Mesenchymal stem cell (in vitro differentiated cells and primary cell): ENCODE results near the gene RFTN1.

ENCODE experiments used
- DNase-seq: peaks from one replicate; pipeline ENCODE4 v3.0.0-alpha.2; 2013
- H2AFZ ChIP-seq: one replicate; pipeline ENCODE4 v1.6.1; 2013; ENCODE audit warnings: low read depth, mild to moderate bottlenecking, control low read depth, inconsistent platforms, low read length, moderate library complexity
- H2AK5ac ChIP-seq: 2 replicates; pipeline ENCODE4 v1.6.1; 2013; ENCODE audit warnings: low read length, moderate library complexity, mild to moderate bottlenecking, inconsistent platforms; ENCODE audit not compliant: severe bottlenecking
- H2BK120ac ChIP-seq: one replicate; pipeline ENCODE4 v1.6.1; 2013; ENCODE audit warnings: low read depth, mild to moderate bottlenecking, inconsistent platforms, low read length, moderate library complexity
- H2BK12ac ChIP-seq, 2 experiments: one replicate each; pipeline ENCODE4 v1.6.1; 2013; ENCODE audit warnings: inconsistent platforms in 2 of 2, low read length in 2 of 2, mild to moderate bottlenecking in 2 of 2, moderate library complexity in 2 of 2, control low read depth in 1 of 2
- H2BK15ac ChIP-seq: one replicate; pipeline ENCODE4 v1.6.1; 2013; ENCODE audit warnings: mild to moderate bottlenecking, low read depth, inconsistent platforms; ENCODE audit not compliant: poor library complexity, severe bottlenecking
- H2BK5ac ChIP-seq: 2 replicates; pipeline ENCODE4 v1.6.1; 2013; ENCODE audit warnings: low read depth, mild to moderate bottlenecking, low read length, control low read depth, inconsistent platforms; ENCODE audit not compliant: poor library complexity, severe bottlenecking
- H3K14ac ChIP-seq, 2 experiments: one replicate each; pipeline ENCODE4 v1.6.1; 2013; ENCODE audit warnings: inconsistent platforms in 2 of 2, low read length in 2 of 2, control low read depth in 1 of 2, mild to moderate bottlenecking in 1 of 2, moderate library complexity in 1 of 2
- H3K18ac ChIP-seq, 2 experiments: one replicate each; pipeline ENCODE4 v1.6.1; 2013; ENCODE audit warnings: inconsistent platforms in 2 of 2, low read length in 2 of 2, control low read depth in 1 of 2, low read depth in 1 of 2, mild to moderate bottlenecking in 1 of 2
- H3K23ac ChIP-seq, 2 experiments: one replicate each; pipeline ENCODE4 v1.6.1; 2013; ENCODE audit warnings: inconsistent platforms in 2 of 2, low read length in 2 of 2, mild to moderate bottlenecking in 2 of 2, moderate library complexity in 2 of 2, control low read depth in 1 of 2
- H3K27ac ChIP-seq: 2 replicates; pipeline ENCODE4 v1.5.1; 2013; ENCODE audit warnings: mild to moderate bottlenecking, moderate library complexity, low read length, control low read depth, inconsistent platforms; ENCODE audit not compliant: poor library complexity, severe bottlenecking
- H3K27me3 ChIP-seq, 2 experiments: 2 replicates each; pipeline versions ENCODE4 v1.6.1 to v1.7.0; 2013; ENCODE audit warnings: low read length in 2 of 2, mild to moderate bottlenecking in 2 of 2, moderate library complexity in 2 of 2, control low read depth in 1 of 2, inconsistent platforms in 1 of 2; ENCODE audit not compliant: control insufficient read depth in 1 of 2, insufficient read depth in 1 of 2
- H3K36me3 ChIP-seq, 2 experiments: 2 replicates each; pipeline versions ENCODE4 v1.6.1 to v1.7.0; 2013; ENCODE audit warnings: low read length in 2 of 2, control low read depth in 1 of 2, inconsistent platforms in 1 of 2, low read depth in 1 of 2, mild to moderate bottlenecking in 1 of 2; ENCODE audit not compliant: insufficient read depth in 2 of 2, control insufficient read depth in 1 of 2
- H3K4ac ChIP-seq, 2 experiments: one replicate each; pipeline ENCODE4 v1.6.1; 2013; ENCODE audit warnings: inconsistent platforms in 2 of 2, low read length in 2 of 2, mild to moderate bottlenecking in 2 of 2, moderate library complexity in 2 of 2, control low read depth in 1 of 2, low read depth in 1 of 2
- H3K4me1 ChIP-seq: 2 replicates; pipeline ENCODE4 v1.6.1; 2013; ENCODE audit warnings: low read depth, low read length, control low read depth; ENCODE audit not compliant: control insufficient read depth, insufficient read depth
- H3K4me2 ChIP-seq: 2 replicates; pipeline ENCODE4 v1.6.1; 2013; ENCODE audit warnings: low read length, mild to moderate bottlenecking, inconsistent platforms; ENCODE audit not compliant: poor library complexity, severe bottlenecking
- H3K4me3 ChIP-seq, 2 experiments: 2 replicates each; pipeline versions ENCODE4 v1.5.1 to v1.7.0; 2013; ENCODE audit warnings: low read length in 2 of 2, mild to moderate bottlenecking in 2 of 2, control low read depth in 1 of 2, low read depth in 1 of 2; ENCODE audit not compliant: insufficient read depth in 1 of 2
- H3K79me1 ChIP-seq: replicated peaks from 2 replicates; pipeline ENCODE4 v1.6.1; 2013; ENCODE audit warnings: mild to moderate bottlenecking, control low read depth, low read length, inconsistent platforms; ENCODE audit not compliant: poor library complexity, severe bottlenecking
- H3K9ac ChIP-seq: 2 replicates; pipeline ENCODE4 v1.7.0; 2013; ENCODE audit warnings: mild to moderate bottlenecking, low read length, moderate library complexity
- H3K9me3 ChIP-seq: 2 replicates; pipeline ENCODE4 v1.7.0; 2013; ENCODE audit warnings: mild to moderate bottlenecking, low read length; ENCODE audit not compliant: control insufficient read depth
- H4K8ac ChIP-seq: one replicate; pipeline ENCODE4 v1.6.1; 2013; ENCODE audit warnings: inconsistent platforms, mild to moderate bottlenecking, low read length, moderate library complexity
- H4K91ac ChIP-seq: one replicate; pipeline ENCODE4 v1.6.1; 2013; ENCODE audit warnings: mild to moderate bottlenecking, low read length, inconsistent platforms
- WGBS: methylation state at CpG from one replicate; pipeline ENCODE4 v1.1.7; 2013; ENCODE audit warnings: mixed read lengths; 5-methylcytosine and 5-hydroxymethylcytosine counted together

Gene RFTN1

DNA sequence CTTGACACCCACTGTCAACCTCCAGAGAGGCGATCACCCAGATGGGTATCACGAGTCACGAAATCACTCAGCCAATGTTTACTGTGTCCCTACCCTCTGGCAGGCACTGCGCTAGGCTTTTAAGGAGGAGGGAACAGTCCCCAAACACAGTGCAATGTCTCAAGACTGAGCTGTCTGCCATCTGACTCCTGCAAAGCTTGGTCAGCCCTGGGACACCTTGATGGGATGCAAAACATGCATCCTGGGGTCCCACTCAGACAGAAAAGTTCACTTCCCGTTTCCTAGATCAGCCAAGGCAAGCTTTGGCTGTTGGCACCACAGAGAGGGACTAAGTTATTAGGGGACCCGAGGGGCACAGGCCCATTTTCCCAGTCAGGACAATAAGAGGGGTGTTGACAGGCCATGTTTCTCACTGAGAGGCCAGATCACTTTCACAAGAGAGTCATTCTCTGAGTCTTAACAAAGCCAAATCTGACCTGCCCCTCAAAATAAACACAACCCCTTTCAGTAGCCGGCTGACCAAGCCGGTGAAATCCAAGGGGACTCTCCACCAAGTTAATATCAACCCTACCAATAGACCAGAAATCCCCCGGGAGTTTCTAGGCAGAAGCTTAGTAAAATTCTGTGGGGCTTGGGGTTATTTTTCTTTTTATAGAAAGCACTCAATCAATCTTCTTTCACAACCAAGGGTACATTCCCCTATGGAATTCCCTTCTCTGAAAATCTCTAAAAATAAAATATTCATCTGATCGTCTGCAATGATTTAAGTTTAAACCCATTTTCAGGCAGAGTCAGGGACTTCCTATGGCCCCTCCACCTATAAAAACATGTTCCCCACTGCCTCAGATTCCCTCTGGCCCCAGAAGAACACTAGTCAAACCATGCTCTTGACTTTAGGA, 3.5 kb downstream of the RFTN1 start:
- no peak overlapping the region for H2BK5ac ChIP-seq
- peak overlapping the region; percentile 19 for H3K9ac ChIP-seq
- peak overlapping the region; percentile 15 to 35 for H3K4ac ChIP-seq
- H3K4me1 ChIP-seq = peaks cover 17% of the 10 kb centered on the region
- WGBS = 73% methylated on average over 7 of the region's 10 CpGs
- H3K27ac ChIP-seq = no peak overlapping the region
- no peak for DNase-seq
- H3K23ac ChIP-seq = peak overlapping the region; percentile 1 to 8
- H2BK12ac ChIP-seq = peak overlapping the region; percentile 11 to 61
- H2BK120ac ChIP-seq = peak overlapping the region; percentile 49
- H3K79me1 ChIP-seq = peaks cover 10% of the 10 kb centered on the region
- peak overlapping the region; percentile 2 for H3K4me2 ChIP-seq
- H3K36me3 ChIP-seq = peaks cover 3 to 4% of the 10 kb centered on the region in 2 experiments
- peak overlapping the region; percentile 13 to 50 for H3K18ac ChIP-seq
- no peak overlapping the region for H2BK15ac ChIP-seq
- H4K8ac ChIP-seq = peak overlapping the region; percentile 45
- no peak overlapping the region for H2AK5ac ChIP-seq
- H3K9me3 ChIP-seq = no peaks in the 10 kb centered on the region
- H3K14ac ChIP-seq = no peak overlapping the region
- H3K4me3 ChIP-seq = peak overlapping the region in 1 of 2 experiments; percentile 96
- no peak overlapping the region for H2AFZ ChIP-seq
- H4K91ac ChIP-seq = no peak overlapping the region
- no peaks in the 10 kb centered on the region for H3K27me3 ChIP-seq

DNA sequence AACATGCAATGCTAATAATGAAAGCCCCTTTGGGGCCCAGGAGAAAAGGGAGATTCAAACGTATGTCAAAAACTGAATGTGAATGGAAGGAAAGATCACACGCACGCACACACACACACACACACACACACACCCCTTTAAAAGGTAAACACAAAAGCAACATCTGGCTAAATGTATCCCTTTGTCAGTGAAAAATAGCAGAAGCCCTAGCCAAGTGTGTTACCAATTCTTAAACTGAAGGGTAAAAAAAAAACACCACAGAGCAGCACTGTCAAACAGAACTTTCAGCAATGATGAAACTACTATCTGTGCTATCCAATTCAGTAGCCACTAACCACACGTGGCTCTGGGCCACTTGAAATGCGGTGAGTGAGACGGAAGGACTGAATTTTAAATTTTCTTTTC, 4.9 kb downstream of the RFTN1 start:
- no peak overlapping the region for H3K14ac ChIP-seq
- H4K91ac ChIP-seq = no peak overlapping the region
- peaks cover 14% of the 10 kb centered on the region for H3K79me1 ChIP-seq
- H2BK12ac ChIP-seq = no peak overlapping the region
- 55% methylated on average over 4 of the region's 6 CpGs for WGBS
- H3K27me3 ChIP-seq = no peaks in the 10 kb centered on the region
- H2BK15ac ChIP-seq = no peak overlapping the region
- H3K27ac ChIP-seq = no peak overlapping the region
- H3K18ac ChIP-seq = no peak overlapping the region
- no peak overlapping the region for H2BK5ac ChIP-seq
- H3K9ac ChIP-seq = no peak overlapping the region
- DNase-seq = peak; percentile 69
- H3K9me3 ChIP-seq = no peaks in the 10 kb centered on the region
- H4K8ac ChIP-seq = no peak overlapping the region
- H3K23ac ChIP-seq = no peak overlapping the region
- H3K4me3 ChIP-seq = no peak overlapping the region
- H3K4me2 ChIP-seq = no peak overlapping the region
- no peak overlapping the region for H2AK5ac ChIP-seq
- peaks cover 11% of the 10 kb centered on the region for H3K4me1 ChIP-seq
- no peak overlapping the region for H3K4ac ChIP-seq
- H2AFZ ChIP-seq = no peak overlapping the region
- H2BK120ac ChIP-seq = no peak overlapping the region
- H3K36me3 ChIP-seq = peaks cover 7 to 8% of the 10 kb centered on the region in 2 experiments

DNA sequence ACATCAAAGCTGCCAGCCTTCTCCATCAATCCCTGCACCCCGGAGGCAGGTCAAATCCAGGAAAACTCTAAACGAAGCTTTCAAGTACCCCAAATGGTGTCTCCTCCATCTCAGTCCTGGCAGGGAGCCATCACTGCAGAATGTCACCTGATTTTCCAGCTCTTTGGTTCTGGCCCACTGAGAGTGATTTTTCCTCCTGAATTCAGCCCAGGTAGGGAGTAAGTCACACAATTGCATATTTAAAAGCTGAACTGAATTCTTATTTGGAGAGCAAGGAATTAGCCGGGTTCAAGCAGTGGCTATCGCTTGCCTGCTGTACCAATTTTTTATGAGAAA, 5.3 kb downstream of the RFTN1 start:
- Histone ChIP-seq H3K9ac (no peak overlapping the region), H2AK5ac (no peak overlapping the region), H2BK15ac (no peak overlapping the region), H4K91ac (no peak overlapping the region), H3K4me1 (peaks cover 13% of the 10 kb centered on the region), H3K79me1 (peaks cover 17% of the 10 kb centered on the region), H2AFZ (no peak overlapping the region), H3K4me3 (no peak overlapping the region), H3K27me3 (no peaks in the 10 kb centered on the region), H3K4me2 (no peak overlapping the region), H3K23ac (no peak overlapping the region), H3K27ac (no peak overlapping the region), H3K4ac (no peak overlapping the region), H4K8ac (no peak overlapping the region), H2BK12ac (peak overlapping the region in 1 of 2 experiments; percentile 29), H2BK120ac (no peak overlapping the region), H3K14ac (no peak overlapping the region), H3K36me3 (peaks cover 7 to 8% of the 10 kb centered on the region in 2 experiments), H2BK5ac (no peak overlapping the region), H3K18ac (peak overlapping the region in 1 of 2 experiments; percentile 80), H3K9me3 (no peaks in the 10 kb centered on the region)
- DNase-seq = no peak
- WGBS = 93% methylated on average over 4 of the region's 4 CpGs

DNA sequence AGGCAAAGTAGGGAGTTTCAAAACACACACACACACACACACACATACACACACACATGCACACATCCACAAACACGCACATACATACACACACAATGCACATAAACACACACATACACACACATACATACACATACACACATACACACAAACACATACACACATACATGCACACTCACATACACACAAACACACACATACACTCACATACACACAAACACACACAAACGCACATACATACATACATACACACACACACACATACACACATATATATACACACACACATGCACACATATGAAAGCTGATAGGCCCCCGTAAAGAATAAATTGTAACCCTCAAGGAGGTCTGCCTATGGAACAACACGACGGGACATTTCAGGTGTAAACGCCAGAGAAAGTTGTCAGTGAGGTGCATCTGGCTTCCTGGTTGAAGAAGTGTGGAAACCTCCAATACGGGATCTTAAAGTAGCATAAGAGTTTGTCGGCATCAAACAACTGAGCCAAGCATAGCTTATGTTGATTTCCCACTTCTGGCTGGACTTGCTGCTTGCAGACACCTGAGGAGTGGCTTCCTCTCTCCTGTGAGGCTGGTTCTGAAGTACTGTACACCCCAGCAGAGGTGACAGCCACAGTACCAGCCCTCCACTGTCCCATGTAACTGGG, 5.8 kb downstream of the RFTN1 start:
- H3K27me3 ChIP-seq = no peaks in the 10 kb centered on the region
- H2AK5ac ChIP-seq = no peak overlapping the region
- no peak overlapping the region for H2BK5ac ChIP-seq
- no peak for DNase-seq
- peak overlapping the region in 1 of 2 experiments; percentile 29 for H2BK12ac ChIP-seq
- no peak overlapping the region for H4K8ac ChIP-seq
- 99% methylated on average over 8 of the region's 8 CpGs for WGBS
- no peak overlapping the region for H3K4ac ChIP-seq
- no peak overlapping the region for H3K4me2 ChIP-seq
- H3K4me3 ChIP-seq = no peak overlapping the region
- peak overlapping the region in 1 of 2 experiments; percentile 94 for H3K14ac ChIP-seq
- peaks cover 7 to 8% of the 10 kb centered on the region in 2 experiments for H3K36me3 ChIP-seq
- H3K27ac ChIP-seq = no peak overlapping the region
- no peaks in the 10 kb centered on the region for H3K9me3 ChIP-seq
- no peak overlapping the region for H2AFZ ChIP-seq
- H4K91ac ChIP-seq = no peak overlapping the region
- no peak overlapping the region for H2BK120ac ChIP-seq
- peaks cover 21% of the 10 kb centered on the region for H3K79me1 ChIP-seq
- peaks cover 15% of the 10 kb centered on the region for H3K4me1 ChIP-seq
- H3K23ac ChIP-seq = no peak overlapping the region
- H3K9ac ChIP-seq = no peak overlapping the region
- H2BK15ac ChIP-seq = no peak overlapping the region
- peak overlapping the region in 1 of 2 experiments; percentile 80 for H3K18ac ChIP-seq
